BJ (cell line): Measurements from ENCODE around the gene RBP5. TPM values are rescaled to one million over a fixed set of nuclear protein-coding genes. Genes with fewer than 3 reads are reported as not detected.

Experiments used
- CTCF ChIA-PET: fragments of 350-600 bp; formaldehyde crosslinking; extraction: SDS; loops from one replicate; lab custom pipeline; 2021; ENCODE audit warnings: antibody characterized with exemption, inconsistent platforms; lab: Yijun Ruan, JAX
- POLR2A ChIA-PET: fragments of 300-600 bp; sonication (Branson Sonifier 250); formaldehyde crosslinking; extraction: SDS; loops from one replicate; lab custom pipeline; 2021; ENCODE audit warnings: antibody characterized with exemption; lab: Charles Lee
- DNase-seq: peaks from one replicate; pipeline ENCODE4 v3.0.0-alpha.2; 2011; ENCODE audit warnings: low read depth
- H3K27me3 ChIP-seq: 2 replicates; pipeline ENCODE4 v1.6.0; 2011; ENCODE audit warnings: low read length; ENCODE audit not compliant: control insufficient read depth, insufficient read depth
- H3K36me3 ChIP-seq: 2 replicates; pipeline ENCODE4 v1.5.1; 2011; ENCODE audit warnings: low read length; ENCODE audit not compliant: control insufficient read depth, insufficient read depth
- H3K4me3 ChIP-seq: 2 replicates; pipeline ENCODE4 v1.5.1; 2011; ENCODE audit warnings: low read depth, mild to moderate bottlenecking, control low read depth, low read length
- CTCF ChIP-seq: IDR thresholded peaks from 2 replicates; pipeline ENCODE4 v1.5.1; 2011; ENCODE audit warnings: low read depth, mild to moderate bottlenecking, control low read depth, inconsistent platforms, low read length, moderate library complexity; ENCODE audit not compliant: insufficient read depth
- polyA plus RNA-seq: library from polyadenylated mRNA; depleted of rRNA; stranded (reverse); fragments of >200 nt; gene quantifications from 2 replicates; pipeline ENCODE4 v1.2.3, GENCODE V29; 2011

The RBP5 gene
- polyA plus RNA-seq, 1 experiment, result not detected

DNA sequence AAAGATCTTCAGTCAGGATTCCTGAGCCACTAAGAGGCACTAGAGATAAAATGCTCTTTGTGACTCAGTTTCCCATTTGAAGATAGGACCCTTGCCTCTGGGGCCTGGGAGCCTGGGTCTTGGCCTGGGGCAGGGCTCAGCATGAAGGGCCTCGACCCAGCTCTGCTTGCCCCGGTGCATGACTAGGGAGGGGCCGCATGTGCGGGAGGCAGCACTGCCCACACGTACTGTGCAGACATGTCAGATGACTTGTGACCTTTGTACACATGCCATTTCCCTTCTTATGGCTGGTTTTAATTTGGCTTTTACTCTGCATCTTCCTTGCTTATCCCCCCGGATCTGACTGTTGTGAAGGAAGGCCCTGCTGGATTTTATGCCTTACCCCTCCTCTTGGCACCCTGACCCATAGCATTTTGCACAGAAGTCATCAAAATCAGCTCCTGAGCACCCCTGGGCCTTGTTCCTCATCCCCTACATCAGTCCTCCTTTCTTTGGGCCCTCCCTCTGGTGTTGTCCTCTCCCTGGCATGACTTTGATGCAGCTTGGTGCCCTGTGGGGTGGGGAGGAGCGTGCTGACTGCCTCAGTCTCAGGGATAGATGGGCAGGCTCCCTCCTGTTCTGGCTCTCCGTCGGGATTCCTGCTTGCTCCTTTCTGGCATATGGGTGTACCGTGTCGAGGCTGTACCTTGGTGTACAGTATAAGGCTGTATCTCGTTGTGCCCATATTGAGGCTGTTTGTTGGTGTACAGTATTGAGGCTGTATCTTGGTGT is 5.9 kb upstream of the RBP5 start:
- TF ChIP-seq CTCF, result no peak
- no peak overlapping the region for H3K4me3 ChIP-seq
- no peaks in the 10 kb centered on the region for H3K27me3 ChIP-seq
- CTCF ChIA-PET, result interaction anchor here (1.4 kb wide), 1 partner anchor 21 kb away, joined by 5 read pairs; no protein-coding TSS in a partner anchor
- H3K36me3 ChIP-seq, result peaks cover 21% of the 10 kb centered on the region
- POLR2A ChIA-PET, result no interaction called here
- DNase-seq, result no peak

DNA sequence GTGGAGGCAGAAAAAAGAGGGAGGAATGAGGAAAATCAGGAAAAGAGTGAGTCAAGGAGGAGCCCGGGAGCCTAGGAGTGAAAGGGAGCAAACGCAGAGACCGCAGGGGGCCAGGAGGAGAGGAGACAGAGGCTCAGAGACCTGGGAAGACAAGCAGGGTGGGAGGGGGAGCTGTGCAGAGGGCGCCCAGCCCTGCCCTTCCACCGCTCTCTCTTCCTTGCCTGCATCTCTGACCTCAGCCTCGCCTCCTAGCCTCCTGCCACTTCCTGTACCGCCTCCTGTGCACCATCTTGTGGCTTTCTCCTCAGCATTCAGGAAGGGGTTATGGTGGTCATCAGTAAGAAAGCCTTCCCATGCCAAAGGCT is 2.8 kb upstream of the RBP5 start:
- TF ChIP-seq CTCF, result no peak

DNA sequence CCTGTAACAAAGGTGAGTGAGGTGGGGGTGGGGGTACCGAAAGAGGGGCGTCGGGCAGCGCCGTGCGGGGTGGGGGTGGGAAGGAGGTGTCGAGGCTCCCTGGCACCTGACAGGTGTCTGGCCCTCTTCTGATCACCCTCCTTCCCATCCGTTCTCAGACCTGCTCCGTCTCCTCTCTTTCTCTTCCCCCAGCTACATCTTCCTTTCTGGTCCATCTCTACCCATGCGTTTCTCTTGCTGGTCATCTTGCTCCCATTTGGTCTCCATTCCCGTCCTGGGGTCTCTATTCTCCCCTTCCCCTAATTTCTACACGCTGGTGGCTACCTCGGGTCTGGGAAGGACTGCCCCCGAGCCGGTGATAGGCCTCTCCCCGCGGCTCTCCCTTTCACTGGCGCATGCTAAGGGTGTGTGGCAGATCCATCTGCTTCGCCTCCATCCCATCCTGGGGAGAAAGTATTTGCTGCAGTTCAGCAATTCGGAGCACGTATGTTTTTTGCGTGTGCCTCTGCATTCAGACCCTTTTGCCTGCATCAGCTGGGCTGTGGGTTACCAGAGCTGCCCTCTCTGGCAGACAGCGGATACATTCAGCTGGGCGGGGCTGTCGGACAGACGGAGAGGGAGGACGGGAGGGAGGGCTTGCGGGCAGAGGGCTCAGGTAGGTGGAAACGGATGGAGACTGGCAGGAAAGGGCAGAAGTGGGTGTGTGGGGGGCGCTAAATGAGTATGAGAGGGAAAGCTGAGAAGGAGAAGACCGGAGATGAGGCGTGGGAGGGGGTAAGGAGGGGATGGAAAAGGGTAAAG is 2.2 kb upstream of the RBP5 start:
- CTCF ChIA-PET, result interaction anchor here (1.0 to 2.7 kb wide), 4 partner anchors 10 to 24 kb away, joined by 3 to 13 read pairs (median 8); no protein-coding TSS in a partner anchor
- Histone ChIP-seq H3K4me3 (peak overlapping the region; percentile 61), H3K27me3 (no peaks in the 10 kb centered on the region), H3K36me3 (peaks cover 12% of the 10 kb centered on the region)
- POLR2A ChIA-PET, result no interaction called here
- TF ChIP-seq CTCF, result 0 out of 2 replicates have a peak, but pooled peaks have one; percentile 19
- DNase-seq, result no peak

More for the DNA sequence above, 2.8 kb upstream of the RBP5 start:
- H3K4me3 ChIP-seq, result no peak overlapping the region
- CTCF ChIA-PET, result interaction anchor here (1.0 to 2.7 kb wide), 4 partner anchors 10 to 23 kb away, joined by 3 to 13 read pairs (median 8); no protein-coding TSS in a partner anchor
- DNase-seq, result no peak
- POLR2A ChIA-PET, result no interaction called here
- H3K36me3 ChIP-seq, result peaks cover 17% of the 10 kb centered on the region
- H3K27me3 ChIP-seq, result no peaks in the 10 kb centered on the region

DNA sequence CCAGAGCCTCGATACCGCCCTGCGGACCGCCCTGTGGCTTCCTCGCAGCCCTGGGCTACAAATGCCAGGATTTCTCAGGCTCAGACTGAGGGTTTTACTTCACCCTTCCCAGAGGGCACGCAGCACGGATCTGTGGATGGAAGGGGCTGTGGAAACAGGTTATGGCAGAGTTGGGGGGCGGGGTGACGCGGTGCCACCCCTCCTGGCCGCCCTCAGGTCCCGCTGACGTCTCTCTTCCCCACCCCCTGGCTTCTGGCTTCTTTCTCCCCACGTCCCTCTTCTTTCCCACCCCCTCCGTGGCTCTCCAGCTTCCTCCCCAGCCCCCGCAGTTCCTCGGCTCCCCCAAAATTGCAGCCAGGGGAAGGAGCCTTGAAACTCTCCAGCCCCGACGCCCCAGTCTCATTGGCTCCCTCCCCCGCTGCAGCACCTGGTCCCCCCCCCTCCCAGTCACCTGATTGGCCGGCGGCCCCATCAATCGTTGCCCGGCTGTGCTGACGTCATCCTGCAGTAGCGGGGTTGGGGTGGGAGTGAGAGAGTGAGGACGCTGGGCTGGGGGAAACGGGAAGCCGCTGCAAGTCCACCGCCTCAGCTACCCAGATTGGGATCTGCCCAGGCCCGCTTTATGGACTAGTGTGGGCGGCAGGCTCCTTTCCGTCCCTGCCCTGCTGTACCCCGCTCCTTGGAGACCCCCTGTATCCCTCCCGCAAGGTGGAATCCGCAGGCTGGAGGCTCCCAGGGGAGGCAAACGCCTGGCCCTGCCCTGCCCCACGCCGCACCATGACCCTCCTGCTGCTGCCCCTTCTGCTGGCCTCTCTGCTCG is 1.4 kb upstream of the RBP5 start, which contains the start of gene CLSTN3:
Gene CLSTN3 (plus strand): TSS at position 500 of the 820 bp plus-strand sequence. CDS start 278 bp downstream, at position 778.
- TF ChIP-seq CTCF, result no peak
- ChIA-PET POLR2A (no interaction called here), CTCF (interaction anchor here (0.6 to 2.7 kb wide), 6 partner anchors 11 to 184 kb away, joined by 3 to 13 read pairs (median 3); no protein-coding TSS in a partner anchor)
- H3K36me3 ChIP-seq, result peaks cover 4% of the 10 kb centered on the region
- no peak for DNase-seq
- H3K4me3 ChIP-seq, result peak within 1 kb of the TSS; percentile 61
- H3K27me3 ChIP-seq, result no peaks in the 10 kb centered on the region
